ENCODE data around the gene PROX2. TPM values are rescaled to one million over a fixed set of nuclear protein-coding genes. Genes with fewer than 3 reads are reported as not detected.

The PROX2 gene
- polyA plus RNA-seq, 3 donors, result 0.03 TPM; not detected in 2

DNA sequence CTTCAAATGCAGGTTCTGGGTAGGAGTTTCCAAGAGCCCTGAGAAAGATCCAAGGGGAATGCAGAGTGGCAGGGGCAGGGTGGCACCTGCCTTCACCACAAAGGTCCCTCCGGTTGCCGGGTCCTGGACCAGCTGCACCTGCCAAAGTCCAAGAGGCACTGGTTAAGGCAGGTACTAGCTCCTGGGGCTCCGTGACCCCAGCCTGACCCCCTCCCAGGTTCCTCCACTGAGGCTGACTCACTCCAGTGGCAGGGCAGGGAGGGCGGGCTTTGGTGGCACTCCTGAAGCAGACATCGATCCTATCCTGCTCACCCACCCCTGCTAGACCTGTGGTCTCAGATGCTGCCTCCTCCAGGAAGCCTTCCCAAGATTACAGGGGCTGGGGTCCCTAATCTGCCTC lies 35.8 kb upstream of the PROX2 start:
- Histone ChIP-seq H3K4me2 (replicated peaks; ENCODE audit: extremely low read depth, low read length, poor library complexity, severe bottlenecking) (no peak overlapping the region), H2AFZ (ENCODE audit: insufficient read depth, low read depth, low read length, poor library complexity, severe bottlenecking) (no peak overlapping the region), H3K27ac (ENCODE audit: low read depth in 1 of 2, low read length in 2 of 2) (no peak overlapping the region), H3K4me1 (ENCODE audit: control insufficient read depth in 1 of 2, insufficient read depth in 2 of 2, low read length in 2 of 2) (no peaks in the 10 kb centered on the region), H3K9me3 (replicated peaks in 1 of 2; ENCODE audit: control insufficient read depth in 1 of 2, insufficient read depth in 1 of 2, low read length in 2 of 2) (no peaks in the 10 kb centered on the region), H3K4me3 (replicated peaks in 1 of 3; ENCODE audit: low read depth in 2 of 3, low read length in 3 of 3) (no peak overlapping the region), H3K79me2 (ENCODE audit: insufficient read depth, low read length) (no peaks in the 10 kb centered on the region), H3K27me3 (ENCODE audit: control insufficient read depth in 2 of 2, insufficient read depth in 2 of 2, low read length in 2 of 2) (no peaks in the 10 kb centered on the region), H3K9ac (ENCODE audit: insufficient read depth, low read length, poor library complexity, severe bottlenecking) (no peak overlapping the region), H4K20me1 (ENCODE audit: insufficient read depth, low read length) (no peaks in the 10 kb centered on the region), H3K36me3 (replicated peaks in 1 of 2; ENCODE audit: control insufficient read depth in 1 of 2, insufficient read depth in 2 of 2, low read length in 2 of 2) (peaks cover 0 to 1% of the 10 kb centered on the region in 2 donors)
- H3K4me1 Mint-ChIP-seq, result peaks cover 1% of the 10 kb centered on the region
- 100% methylated on average over 4 of the region's 5 CpGs for WGBS (ENCODE audit: insufficient coverage)
- DNase-seq, result no peak
- no peaks in the 10 kb centered on the region for H3K9me3 Mint-ChIP-seq
- peaks cover under 1 to 6% of the 10 kb centered on the region in 2 donors for H3K36me3 Mint-ChIP-seq
- no peak for TF ChIP-seq CTCF (IDR thresholded peaks at IDR 0.05)
- no peak overlapping the region for H3K27ac Mint-ChIP-seq
- intact Hi-C loops (cut with micrococcal nuclease), result loop anchor here (2.0 to 5.0 kb wide), 2 partner anchors 176 to 177 kb away; no protein-coding TSS in a partner anchor
- no peak overlapping the region for H3K4me3 Mint-ChIP-seq
- H3K27me3 Mint-ChIP-seq (ENCODE audit: low read depth in 3 of 3), result peaks cover 0 to 3% (median 1%) of the 10 kb centered on the region in 3 donors

GRCh38 chr14:74911221-74911620 lies 35.3 kb upstream of the PROX2 start:
- Histone ChIP-seq H3K79me2 (ENCODE audit: insufficient read depth, low read length) (no peaks in the 10 kb centered on the region), H3K4me2 (replicated peaks; ENCODE audit: extremely low read depth, low read length, poor library complexity, severe bottlenecking) (no peak overlapping the region), H3K9me3 (replicated peaks in 1 of 2; ENCODE audit: control insufficient read depth in 1 of 2, insufficient read depth in 1 of 2, low read length in 2 of 2) (no peaks in the 10 kb centered on the region), H3K4me1 (ENCODE audit: control insufficient read depth in 1 of 2, insufficient read depth in 2 of 2, low read length in 2 of 2) (no peaks in the 10 kb centered on the region), H3K27ac (ENCODE audit: low read depth in 1 of 2, low read length in 2 of 2) (no peak overlapping the region), H3K9ac (ENCODE audit: insufficient read depth, low read length, poor library complexity, severe bottlenecking) (no peak overlapping the region), H2AFZ (ENCODE audit: insufficient read depth, low read depth, low read length, poor library complexity, severe bottlenecking) (no peak overlapping the region), H3K27me3 (ENCODE audit: control insufficient read depth in 2 of 2, insufficient read depth in 2 of 2, low read length in 2 of 2) (no peaks in the 10 kb centered on the region), H3K4me3 (replicated peaks in 1 of 3; ENCODE audit: low read depth in 2 of 3, low read length in 3 of 3) (no peak overlapping the region), H3K36me3 (replicated peaks in 1 of 2; ENCODE audit: control insufficient read depth in 1 of 2, insufficient read depth in 2 of 2, low read length in 2 of 2) (peaks cover 0 to 5% of the 10 kb centered on the region in 2 donors), H4K20me1 (ENCODE audit: insufficient read depth, low read length) (no peaks in the 10 kb centered on the region)
- DNase-seq, result no peak
- no peak for TF ChIP-seq CTCF (IDR thresholded peaks at IDR 0.05)
- Mint-ChIP-seq H3K36me3 (peaks cover 4 to 9% of the 10 kb centered on the region in 2 donors), H3K27ac (no peak overlapping the region), H3K27me3 (ENCODE audit: low read depth in 3 of 3) (peaks cover 0 to 3% (median 0%) of the 10 kb centered on the region in 3 donors), H3K4me3 (no peak overlapping the region), H3K4me1 (peaks cover 1% of the 10 kb centered on the region), H3K9me3 (no peaks in the 10 kb centered on the region)
- intact Hi-C loops (cut with micrococcal nuclease), result loop anchor here (2.0 to 5.0 kb wide), 2 partner anchors 176 to 178 kb away; no protein-coding TSS in a partner anchor
- WGBS (ENCODE audit: insufficient coverage), result 92% methylated on average over 5 of the region's 6 CpGs

All from CD14-positive monocyte (primary cell).